Measurements from ENCODE around the gene PDCD10. TPM values are rescaled to one million over a fixed set of nuclear protein-coding genes. Genes with fewer than 3 reads are reported as not detected.

Gene PDCD10
- total and polyA plus RNA-seq, 2 donors (not counting 3 experiments of a cell fraction or from before 2014, with no cell fraction given), result 21.3 to 47.8 TPM

DNA sequence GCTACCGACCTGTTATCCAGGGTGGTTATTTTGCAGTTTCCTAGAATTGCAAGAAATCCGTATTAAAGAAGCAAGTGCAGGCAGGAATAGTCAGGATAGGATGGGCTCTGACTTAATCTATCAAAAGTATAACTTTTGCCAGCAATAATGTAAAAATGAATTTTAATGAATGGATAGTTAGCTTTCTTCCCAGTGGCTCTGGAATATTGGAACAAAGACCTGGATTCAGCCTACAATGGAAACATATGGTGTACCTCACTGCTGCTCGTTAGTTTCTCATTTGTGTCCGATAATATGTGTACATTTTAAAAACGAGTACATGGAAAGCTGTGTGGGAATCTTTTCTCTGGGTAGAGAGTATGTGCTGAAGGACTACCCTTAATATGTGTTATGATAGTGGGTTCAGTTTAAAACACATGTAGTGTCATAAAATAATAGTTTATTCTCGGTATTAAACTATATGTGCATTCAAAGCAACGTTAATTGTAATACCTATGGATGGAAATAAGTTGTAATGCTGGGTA lies 1.6 kb upstream of the PDCD10 start:
- Histone ChIP-seq H3K79me2 (ENCODE audit: control insufficient read depth, insufficient read depth, low read length) (peaks cover 31% of the 10 kb centered on the region), H3K4me3 (replicated peaks in 1 of 3; ENCODE audit: insufficient read depth in 1 of 3, low read depth in 1 of 3, low read length in 3 of 3) (peak overlapping the region in 1 of 3 experiments; percentile 61), H4K20me1 (replicated peaks; ENCODE audit: control insufficient read depth, extremely low read depth, insufficient read depth, low read length) (no peaks in the 10 kb centered on the region), H3K36me3 (ENCODE audit: control insufficient read depth in 2 of 2, extremely low read depth in 1 of 2, insufficient read depth in 2 of 2, low read length in 2 of 2) (no peaks in the 10 kb centered on the region), H3K9me1 (replicated peaks; ENCODE audit: control insufficient read depth, extremely low read depth, insufficient read depth, low read length) (no peaks in the 10 kb centered on the region), H3K9ac (replicated peaks; ENCODE audit: extremely low read depth, insufficient read depth, low read length) (no peak overlapping the region), H3K27ac (ENCODE audit: insufficient read depth, low read depth, low read length) (no peak overlapping the region), H2AFZ (ENCODE audit: low read depth, low read length) (no peak overlapping the region), H3K4me1 (ENCODE audit: control insufficient read depth, extremely low read depth, insufficient read depth, low read length) (peaks cover 10% of the 10 kb centered on the region), H3K4me2 (ENCODE audit: insufficient read depth, low read length) (peak overlapping the region; percentile 77), H3K9me3 (replicated peaks; ENCODE audit: control insufficient read depth, insufficient read depth, low read length) (no peaks in the 10 kb centered on the region), H3K27me3 (ENCODE audit: control insufficient read depth in 2 of 2, insufficient read depth in 2 of 2, low read length in 2 of 2) (peaks cover 0 to 9% of the 10 kb centered on the region in 2 experiments)
- no peak for FAIRE-seq
- intact Hi-C loops (cut with micrococcal nuclease), result loop anchor here (5.0 kb wide), 2 partner anchors 311 to 361 kb away; partner anchors contain the start of gene GOLIM4
- no peak for DNase-seq (ENCODE audit: low read depth, low spot score)
- BruUV-seq (replicated peaks), result no TSS peak
- CTCF ChIA-PET, result interaction anchor here (0.7 to 2.8 kb wide), 5 partner anchors 8 to 356 kb away, joined by 3 to 11 read pairs (median 4); partner anchors contain the start of gene ZBBX
- no peak for TF ChIP-seq POLR2A (IDR thresholded peaks at IDR 0.05; ENCODE audit: low read depth, low read length)
- no peak for TF ChIP-seq FOS (IDR thresholded peaks at IDR 0.05; ENCODE audit: borderline replicate concordance, insufficient read depth, low read length)
- TF ChIP-seq GATA2 (IDR thresholded peaks at IDR 0.05; ENCODE audit: insufficient read depth, insufficient read length, low read depth, low read length), result no peak
- TF ChIP-seq, protein P1, sequence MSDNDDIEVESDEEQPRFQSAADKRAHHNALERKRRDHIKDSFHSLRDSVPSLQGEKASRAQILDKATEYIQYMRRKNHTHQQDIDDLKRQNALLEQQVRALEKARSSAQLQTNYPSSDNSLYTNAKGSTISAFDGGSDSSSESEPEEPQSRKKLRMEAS (IDR thresholded peaks at IDR 0.05; ENCODE audit: insufficient read depth, insufficient read length), result no peak
- TF ChIP-seq MYC (IDR thresholded peaks at IDR 0.05; ENCODE audit: low read depth, low read length), result no peak
- TF ChIP-seq JUN (IDR thresholded peaks at IDR 0.05; ENCODE audit: borderline replicate concordance, insufficient read depth, insufficient read length, low read depth), result no peak
- no peak for TF ChIP-seq POLR2AphosphoS5 (IDR thresholded peaks at IDR 0.05; ENCODE audit: insufficient read depth, low read depth, low read length)
- no peak for TF ChIP-seq EZH2 (IDR thresholded peaks at IDR 0.05; ENCODE audit: borderline replicate concordance, low read depth, low read length, severe bottlenecking)
- TF ChIP-seq, protein P2, sequence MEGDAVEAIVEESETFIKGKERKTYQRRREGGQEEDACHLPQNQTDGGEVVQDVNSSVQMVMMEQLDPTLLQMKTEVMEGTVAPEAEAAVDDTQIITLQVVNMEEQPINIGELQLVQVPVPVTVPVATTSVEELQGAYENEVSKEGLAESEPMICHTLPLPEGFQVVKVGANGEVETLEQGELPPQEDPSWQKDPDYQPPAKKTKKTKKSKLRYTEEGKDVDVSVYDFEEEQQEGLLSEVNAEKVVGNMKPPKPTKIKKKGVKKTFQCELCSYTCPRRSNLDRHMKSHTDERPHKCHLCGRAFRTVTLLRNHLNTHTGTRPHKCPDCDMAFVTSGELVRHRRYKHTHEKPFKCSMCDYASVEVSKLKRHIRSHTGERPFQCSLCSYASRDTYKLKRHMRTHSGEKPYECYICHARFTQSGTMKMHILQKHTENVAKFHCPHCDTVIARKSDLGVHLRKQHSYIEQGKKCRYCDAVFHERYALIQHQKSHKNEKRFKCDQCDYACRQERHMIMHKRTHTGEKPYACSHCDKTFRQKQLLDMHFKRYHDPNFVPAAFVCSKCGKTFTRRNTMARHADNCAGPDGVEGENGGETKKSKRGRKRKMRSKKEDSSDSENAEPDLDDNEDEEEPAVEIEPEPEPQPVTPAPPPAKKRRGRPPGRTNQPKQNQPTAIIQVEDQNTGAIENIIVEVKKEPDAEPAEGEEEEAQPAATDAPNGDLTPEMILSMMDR (IDR thresholded peaks at IDR 0.05; ENCODE audit: extremely low read depth in 1 of 2, insufficient read depth in 1 of 2, low read depth in 1 of 2, low read length in 2 of 2), result no peak
- POLR2A ChIA-PET, result no interaction called here
- dilution Hi-C loops (cut with MboI; ENCODE audit: extremely low pct_ligation_motif_present, low sequenced_read_pairs), result no loop called here

All from endothelial cell of umbilical vein (primary cell).